ACHN (cell line): ENCODE measurements around the gene NXPH4.

Experiments used
- DNase-seq: peaks from one replicate; pipeline ENCODE4 v3.0.0-alpha.2; 2015
- in situ Hi-C: cut with HindIII; loops from 2 replicates; pipeline ENCODE4 v1.10.0; 2017; ENCODE audit warnings: low sequenced_read_pairs, low pct_ligation_motif_present, low pct_unique_long_range_greater_than_20kb

The NXPH4 gene

DNA sequence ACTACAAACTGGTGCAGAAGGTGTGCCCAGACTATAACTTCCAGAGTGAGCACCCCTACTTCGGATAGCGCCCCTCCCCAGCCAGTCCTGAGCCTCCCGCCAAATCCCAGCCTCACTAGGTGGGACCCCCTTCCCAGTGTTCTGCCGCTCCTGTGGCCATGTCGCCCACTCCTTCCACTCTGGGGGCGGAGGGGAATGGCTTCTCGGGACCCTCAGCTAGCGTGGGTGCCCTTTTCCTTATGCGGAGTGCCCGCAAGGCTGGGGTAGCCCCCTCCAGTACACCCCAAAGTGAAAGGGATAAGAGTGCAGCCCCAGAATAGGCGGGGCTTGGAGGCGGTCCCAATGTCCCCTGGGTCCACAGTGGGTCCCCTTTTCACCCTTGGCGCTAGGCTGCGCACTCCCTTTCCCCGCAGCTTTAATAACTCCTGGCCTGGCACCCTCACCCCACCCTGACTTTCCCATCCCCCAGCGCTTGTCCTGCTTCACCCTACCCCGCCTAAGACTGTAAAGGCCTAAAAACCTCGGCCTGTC is 9.2 kb downstream of the NXPH4 start:
- DNase-seq = no peak

DNA sequence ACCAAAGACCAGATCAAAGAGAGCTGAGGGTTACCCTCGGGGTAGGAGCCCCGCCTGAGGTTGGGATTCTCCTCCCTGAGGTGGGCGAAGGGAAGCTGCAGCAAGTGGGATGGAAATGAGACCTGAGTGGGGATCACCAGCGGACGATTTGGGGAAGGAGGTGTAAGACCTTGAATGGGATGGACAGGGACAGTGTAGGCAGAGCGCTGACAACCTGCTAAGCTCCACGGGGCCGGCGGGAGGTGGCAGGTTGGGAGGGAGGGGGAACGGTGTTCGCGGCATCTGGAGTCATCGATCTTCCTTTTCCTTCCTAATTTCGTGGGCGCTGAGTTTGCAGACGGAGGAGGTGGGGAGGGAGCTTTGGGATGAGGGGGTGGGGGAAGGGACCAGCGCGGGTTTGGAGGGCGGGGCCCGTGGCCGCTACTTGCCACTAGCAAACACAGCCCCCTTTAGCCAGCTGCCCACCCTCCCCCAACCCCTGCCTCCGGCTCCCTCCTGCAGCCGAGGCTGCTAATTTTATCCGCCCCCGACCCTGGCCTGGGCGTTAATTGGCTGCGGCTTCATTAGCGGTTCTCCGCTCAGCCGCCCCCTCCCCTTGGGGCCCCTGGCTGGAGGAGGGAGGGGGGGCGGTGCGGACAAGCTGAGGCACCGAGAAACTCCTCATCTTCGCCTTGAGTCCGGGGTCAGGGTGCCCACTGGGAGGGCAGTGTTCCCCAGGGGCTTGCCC is 10.2 kb downstream of the NXPH4 start:
- in situ Hi-C loops = no loop called here
- DNase-seq = no peak

More for the DNA sequence above, 9.2 kb downstream of the NXPH4 start:
- in situ Hi-C loops = no loop called here

DNA sequence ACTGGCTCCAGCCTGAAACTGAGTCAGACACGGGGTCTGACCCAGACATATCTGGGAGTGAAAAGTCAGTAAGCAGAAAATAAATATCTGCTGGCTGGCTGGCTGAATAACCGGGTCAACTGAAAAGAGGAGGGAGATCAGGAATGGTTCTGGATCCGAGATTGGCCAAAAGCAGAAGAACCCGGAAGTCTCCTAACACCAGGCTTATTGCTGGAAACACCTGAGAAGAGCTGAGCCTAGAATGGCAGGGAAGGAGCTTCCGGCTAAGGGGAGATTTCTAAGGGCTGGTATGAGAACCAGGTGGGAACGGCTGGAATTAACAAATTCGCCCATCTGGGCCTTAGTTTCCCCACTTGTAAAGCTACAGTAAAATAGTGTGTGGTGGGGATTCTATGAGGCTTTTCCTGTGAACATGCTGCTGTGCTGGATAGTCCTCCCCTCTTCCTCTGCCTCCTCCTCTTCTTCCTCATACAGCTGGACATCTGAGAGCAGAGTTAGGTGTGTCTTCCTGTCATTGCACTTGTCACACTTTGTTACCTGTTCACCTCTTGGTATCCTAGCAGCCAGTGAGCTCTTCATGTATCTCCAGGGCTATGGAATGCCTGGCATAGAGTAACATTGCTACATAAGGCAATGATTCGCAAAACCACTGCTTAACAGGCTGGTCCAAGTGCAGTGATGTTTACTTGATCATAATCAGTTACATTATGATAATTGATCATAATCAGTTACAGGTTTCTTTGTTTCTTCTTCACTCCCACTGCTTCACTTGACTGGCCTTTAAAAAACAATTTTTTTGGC is 10.9 kb downstream of the NXPH4 start:
- in situ Hi-C loops = no loop called here
- no peak for DNase-seq

DNA sequence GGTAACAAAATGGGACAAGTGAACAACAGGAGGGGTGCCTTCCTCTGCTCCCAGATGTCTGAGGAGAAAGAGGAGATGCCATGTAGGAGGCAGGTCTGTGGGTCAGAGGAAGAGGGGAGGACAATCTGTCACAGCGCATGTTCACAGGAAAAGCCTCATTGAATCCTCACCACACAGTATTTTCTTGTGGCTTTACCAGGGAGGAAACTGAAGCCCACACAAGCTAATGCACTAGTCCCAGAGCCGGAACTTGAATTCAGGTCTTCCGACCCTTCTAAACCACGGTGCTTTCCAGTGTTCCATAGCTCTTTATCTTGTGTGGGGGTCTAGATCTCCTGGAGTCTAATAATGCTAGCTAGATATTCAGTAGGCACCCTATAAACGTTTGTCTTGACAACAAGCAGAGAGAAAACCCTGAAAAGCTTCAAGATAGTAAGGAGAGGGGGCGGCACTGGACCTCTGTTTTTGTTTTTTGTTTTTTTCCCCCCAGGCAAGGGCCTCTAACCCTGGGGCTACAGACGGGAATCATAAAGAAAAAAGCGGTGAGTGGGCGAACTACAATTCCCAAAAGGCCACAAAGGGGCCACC is 12.5 kb downstream of the NXPH4 start:
- no peak for DNase-seq
- in situ Hi-C loops = no loop called here

DNA sequence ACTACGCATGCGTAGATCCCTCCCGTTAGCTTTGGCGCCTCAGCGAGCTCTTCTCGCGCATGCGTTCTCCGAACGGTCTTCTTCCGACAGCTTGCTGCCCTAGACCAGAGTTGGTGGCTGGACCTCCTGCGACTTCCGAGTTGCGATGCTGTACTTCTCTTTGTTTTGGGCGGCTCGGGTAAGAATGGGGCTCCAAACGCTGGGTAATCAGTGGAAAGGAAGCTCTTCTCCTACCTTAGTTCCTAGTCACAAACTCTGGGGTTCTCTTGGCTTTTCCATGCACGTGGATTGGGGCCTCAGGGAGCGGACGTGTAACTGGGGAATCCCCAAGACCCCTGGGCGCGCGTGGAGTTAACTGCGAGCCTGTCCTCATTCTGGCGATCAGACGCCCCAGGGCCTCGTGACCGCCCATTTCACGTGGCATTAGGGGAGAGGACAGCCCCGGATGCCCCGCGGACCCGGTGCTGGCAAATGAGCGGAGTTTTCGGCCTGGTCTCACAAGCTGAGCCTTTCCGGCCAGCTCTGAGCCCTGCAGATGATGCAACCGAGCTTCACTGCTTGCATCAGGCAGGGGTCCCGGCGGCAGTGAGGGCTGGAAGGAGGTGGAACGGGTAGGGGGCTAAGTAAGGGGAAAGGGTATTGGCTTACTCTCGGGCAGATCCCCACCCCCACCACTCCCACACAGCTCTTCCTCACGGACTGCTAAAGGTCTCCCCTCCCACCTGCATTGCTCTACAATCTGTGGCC is 13.2 kb downstream of the NXPH4 start, which contains the start of gene SHMT2:
TSS of gene SHMT2 (plus strand) at position 78 of the 747 bp plus-strand sequence. CDS start at position 146, 68 bp downstream.
- peak; percentile 99 for DNase-seq
- in situ Hi-C loops = no loop called here

DNA sequence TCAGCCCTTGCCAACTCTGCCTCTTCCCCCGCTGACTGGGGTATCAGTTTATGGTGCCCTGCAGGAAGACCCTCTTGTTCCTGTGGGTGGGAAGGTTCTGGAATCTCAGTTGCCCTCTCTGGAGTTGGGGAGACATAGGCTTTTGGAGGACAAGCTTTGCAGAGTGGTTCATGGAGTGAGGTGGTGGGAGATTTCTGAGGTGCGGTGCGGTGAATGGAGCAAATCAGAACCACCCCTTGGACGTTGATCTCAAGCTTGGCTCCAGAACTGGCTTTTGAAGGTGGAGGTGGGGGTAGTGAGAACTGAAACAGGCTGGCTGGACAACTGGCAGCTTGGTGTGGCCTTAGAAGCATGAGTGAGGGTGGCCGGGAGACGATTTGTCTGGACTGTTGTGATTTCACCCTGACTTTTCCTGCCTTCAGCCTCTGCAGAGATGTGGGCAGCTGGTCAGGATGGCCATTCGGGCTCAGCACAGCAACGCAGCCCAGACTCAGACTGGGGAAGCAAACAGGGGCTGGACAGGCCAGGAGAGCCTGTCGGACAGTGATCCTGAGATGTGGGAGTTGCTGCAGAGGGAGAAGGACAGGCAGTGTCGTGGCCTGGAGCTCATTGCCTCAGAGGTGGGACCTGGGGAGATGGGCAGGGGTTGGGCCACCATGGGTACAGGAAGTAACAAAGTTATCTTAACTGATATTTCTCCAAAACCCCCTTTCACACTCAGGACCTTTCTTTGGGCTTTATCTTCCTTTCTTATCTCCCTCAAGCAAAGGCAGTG is 14.0 kb downstream of the NXPH4 start:
- no peak for DNase-seq
- in situ Hi-C loops = no loop called here

DNA sequence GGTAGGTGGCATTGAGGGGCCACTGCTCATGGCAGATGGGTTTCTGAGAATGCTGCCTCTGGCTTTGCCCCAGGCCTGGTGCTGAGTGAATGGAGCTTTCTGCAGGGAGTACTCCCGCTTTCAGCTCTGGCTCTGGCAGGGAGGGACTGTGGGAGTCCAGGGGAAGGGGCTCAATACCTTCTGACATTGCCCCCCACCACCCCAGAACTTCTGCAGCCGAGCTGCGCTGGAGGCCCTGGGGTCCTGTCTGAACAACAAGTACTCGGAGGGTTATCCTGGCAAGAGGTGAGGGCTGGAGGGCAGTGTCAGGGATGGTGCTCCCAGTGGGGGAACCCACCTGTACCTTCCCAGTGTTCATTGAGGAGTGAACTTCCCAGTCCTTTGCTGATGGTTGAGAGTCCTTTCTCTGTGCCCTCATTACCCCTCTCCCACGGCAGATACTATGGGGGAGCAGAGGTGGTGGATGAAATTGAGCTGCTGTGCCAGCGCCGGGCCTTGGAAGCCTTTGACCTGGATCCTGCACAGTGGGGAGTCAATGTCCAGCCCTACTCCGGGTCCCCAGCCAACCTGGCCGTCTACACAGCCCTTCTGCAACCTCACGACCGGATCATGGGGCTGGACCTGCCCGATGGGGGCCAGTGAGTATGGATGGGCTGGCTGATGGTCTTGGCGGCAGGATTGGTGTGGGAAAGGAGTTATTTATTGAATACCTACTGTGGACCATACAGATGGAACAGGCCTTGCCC is 14.9 kb downstream of the NXPH4 start:
- in situ Hi-C loops = no loop called here
- DNase-seq = no peak

DNA sequence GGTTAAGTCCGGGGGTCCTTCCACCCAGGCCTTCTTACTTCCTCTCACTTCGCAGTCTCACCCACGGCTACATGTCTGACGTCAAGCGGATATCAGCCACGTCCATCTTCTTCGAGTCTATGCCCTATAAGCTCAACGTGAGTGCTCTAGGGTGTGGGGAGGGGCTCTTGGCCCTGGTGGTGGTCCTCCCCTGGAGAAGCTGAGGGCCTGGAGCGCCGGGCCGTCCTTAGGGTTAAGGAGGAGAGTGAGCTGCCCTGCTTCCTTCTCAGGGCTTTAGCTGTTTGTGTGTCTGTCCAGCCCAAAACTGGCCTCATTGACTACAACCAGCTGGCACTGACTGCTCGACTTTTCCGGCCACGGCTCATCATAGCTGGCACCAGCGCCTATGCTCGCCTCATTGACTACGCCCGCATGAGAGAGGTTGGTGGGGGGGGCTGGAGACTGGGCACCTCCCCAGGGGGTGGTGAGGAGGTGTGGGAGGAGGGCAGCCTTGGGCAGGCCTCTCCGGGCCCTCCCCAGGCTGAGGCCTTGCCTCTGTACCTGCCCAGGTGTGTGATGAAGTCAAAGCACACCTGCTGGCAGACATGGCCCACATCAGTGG is 15.7 kb downstream of the NXPH4 start:
- DNase-seq = no peak
- in situ Hi-C loops = no loop called here

DNA sequence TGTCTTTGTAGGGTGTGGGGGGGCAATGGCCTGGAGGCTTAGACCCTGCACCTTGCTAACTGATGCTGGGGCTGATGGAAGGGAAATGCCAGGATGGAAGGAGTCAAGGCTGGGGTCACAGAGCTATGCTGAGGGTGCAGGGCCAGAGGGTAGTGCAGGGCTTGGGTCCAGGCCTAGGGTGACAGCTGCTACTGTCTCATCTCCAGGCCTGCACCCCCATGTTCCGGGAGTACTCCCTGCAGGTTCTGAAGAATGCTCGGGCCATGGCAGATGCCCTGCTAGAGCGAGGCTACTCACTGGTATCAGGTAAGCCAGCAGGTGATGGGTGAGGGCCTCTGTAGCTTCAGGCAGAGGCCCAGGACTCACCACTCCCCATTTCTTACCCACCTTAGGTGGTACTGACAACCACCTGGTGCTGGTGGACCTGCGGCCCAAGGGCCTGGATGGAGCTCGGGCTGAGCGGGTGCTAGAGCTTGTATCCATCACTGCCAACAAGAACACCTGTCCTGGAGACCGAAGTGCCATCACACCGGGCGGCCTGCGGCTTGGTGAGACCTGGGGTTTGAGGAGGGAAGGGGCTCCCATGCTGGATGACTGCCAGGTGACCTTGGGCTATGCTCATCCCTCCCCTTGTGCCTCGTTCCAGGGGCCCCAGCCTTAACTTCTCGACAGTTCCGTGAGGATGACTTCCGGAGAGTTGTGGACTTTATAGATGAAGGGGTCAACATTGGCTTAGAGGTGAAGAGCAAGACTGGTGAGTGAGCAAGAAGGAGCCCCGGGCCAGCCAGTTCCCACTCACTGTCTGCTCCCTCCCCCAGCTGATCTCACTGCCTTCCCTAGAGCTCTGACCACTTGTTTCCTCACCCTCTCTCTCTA is 17.0 kb downstream of the NXPH4 start:
- DNase-seq = no peak
- in situ Hi-C loops = no loop called here

DNA sequence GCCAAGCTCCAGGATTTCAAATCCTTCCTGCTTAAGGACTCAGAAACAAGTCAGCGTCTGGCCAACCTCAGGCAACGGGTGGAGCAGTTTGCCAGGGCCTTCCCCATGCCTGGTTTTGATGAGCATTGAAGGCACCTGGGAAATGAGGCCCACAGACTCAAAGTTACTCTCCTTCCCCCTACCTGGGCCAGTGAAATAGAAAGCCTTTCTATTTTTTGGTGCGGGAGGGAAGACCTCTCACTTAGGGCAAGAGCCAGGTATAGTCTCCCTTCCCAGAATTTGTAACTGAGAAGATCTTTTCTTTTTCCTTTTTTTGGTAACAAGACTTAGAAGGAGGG is 17.6 kb downstream of the NXPH4 start:
- in situ Hi-C loops = no loop called here
- no peak for DNase-seq

DNA sequence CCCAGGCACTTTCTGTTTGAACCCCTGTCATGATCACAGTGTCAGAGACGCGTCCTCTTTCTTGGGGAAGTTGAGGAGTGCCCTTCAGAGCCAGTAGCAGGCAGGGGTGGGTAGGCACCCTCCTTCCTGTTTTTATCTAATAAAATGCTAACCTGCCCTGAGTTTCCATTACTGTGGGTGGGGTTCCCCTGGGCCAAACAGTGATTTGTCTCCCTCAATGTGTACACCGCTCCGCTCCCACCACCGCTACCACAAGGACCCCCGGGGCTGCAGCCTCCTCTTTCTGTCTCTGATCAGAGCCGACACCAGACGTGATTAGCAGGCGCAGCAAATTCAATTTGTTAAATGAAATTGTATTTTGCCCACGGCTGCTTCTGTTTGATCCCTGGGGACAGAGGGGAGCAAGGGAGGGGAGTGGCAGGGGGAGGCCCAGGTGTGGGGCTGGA is 18.0 kb downstream of the NXPH4 start:
- in situ Hi-C loops = no loop called here
- no peak for DNase-seq

DNA sequence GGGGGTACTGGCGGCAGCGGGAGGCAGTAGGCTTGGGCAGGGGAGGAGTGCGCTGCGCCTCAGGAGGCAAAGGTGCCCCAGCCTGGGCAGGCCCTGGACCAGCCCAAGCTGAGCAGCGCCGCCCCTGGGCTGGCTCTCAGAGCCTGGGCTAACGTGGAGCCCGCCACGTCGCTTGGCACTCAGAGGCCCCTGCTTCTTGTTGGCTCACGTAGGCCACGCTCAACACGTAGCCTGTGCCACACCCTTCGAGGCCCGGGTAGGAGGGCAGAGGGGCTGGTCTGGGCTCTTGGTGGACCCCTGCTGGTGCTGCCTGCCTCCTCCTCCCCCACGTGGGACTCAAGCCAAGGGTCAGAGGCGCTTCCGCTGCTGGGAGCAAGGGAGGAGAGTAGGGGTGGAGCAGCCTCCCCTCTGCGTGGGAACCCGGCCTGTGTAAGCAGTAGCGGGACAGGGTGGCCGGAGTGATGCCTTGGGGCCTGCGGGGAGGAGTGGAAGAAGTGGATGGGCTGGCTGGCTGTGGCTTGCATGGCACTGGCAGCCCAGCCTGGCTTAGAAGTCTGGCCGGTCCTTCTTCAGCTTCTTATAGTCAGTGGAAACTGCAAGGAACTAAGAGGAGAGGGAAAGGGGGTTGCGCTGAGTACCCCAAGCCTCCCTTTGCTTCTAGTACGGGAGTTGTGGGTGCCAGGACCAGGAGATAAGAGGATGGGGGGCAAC is 18.6 kb downstream of the NXPH4 start:
- no peak for DNase-seq
- in situ Hi-C loops = no loop called here

DNA sequence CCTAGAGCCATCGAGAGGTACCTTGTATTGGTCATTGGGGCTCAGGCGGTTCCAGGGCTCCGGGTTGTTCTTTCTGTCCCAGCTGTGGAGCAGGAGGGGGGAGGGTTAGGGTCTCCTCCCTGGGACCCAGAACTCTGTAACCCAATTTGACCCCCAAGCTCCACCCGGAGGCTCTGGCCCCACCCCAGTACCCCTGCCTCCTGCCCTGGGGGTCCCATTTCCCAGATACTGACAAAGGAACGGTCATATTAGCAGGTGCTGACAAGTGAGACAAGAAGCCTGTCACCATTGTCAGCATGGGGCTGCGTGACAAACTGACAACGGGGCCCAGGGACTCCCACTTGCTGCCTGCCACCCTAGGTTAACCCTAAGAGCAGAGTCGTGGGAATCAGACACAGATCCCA is 19.1 kb downstream of the NXPH4 start:
- in situ Hi-C loops = no loop called here
- no peak for DNase-seq

DNA sequence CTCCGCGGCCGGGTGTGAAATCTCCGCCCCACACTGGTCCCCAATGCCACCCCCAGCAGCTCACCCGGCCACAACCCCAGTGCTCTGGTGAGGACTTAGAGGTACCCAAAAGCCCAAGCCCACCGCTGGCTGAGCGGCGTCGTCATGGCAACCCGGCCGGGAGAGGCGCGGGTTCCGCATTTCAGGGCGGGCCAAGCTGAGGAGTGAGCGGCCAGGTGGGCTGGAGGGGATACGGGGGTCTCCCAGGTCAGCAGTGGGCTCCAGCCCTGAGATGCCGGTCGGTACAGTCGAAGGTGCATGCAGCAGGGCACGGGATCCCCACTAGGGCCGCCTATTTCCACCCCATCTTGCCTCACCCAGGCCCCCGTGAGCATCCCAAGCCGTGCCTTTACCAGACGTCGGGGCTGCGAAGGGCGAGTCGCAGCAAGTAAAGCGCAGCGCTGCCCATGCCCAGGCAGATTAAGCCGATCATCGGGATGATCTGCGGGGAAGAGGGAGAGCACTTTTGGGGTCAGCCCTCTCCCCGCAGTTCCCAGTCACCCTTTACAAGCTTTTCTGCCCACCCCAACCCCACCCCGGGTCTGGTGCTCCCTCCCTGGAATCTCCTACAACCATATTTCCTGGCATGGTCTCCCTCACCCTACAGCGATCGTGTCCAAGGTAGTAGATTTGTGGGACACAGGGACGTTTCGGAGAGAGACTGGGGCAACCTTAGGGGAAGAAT is 19.8 kb downstream of the NXPH4 start:
- in situ Hi-C loops = no loop called here
- DNase-seq = no peak
